Body of pancreas (tissue), 4 donors: ENCODE results near the gene FIGLA.

Experiments used
- CTCF ChIP-seq, 7 experiments: fragments of 450-650 bp in 4 of 7; fragments of 200-600 bp in 3 of 7; sonication (generic) in 3 of 7; IDR thresholded peaks; one replicate each; pipeline ENCODE4 v1.5.1; 2016 to 2019; ENCODE audit warnings: antibody characterized with exemption in 7 of 7
- POLR2A ChIP-seq, 3 donors: fragments of 450-650 bp; IDR thresholded peaks; one replicate each; pipeline ENCODE4 v1.6.1; 2016; ENCODE audit warnings: antibody characterized with exemption in 3 of 3, mild to moderate bottlenecking in 2 of 3

GRCh38 chr2:70775141-70775540, 15.3 kb downstream of the FIGLA start:
- TF ChIP-seq CTCF (IDR thresholded peaks at IDR 0.05) (no peak), POLR2A (IDR thresholded peaks at IDR 0.05) (no peak)
